Loucy (cell line): Measurements from ENCODE around the gene DDB1.

Experiments
- EZH2phosphoT487 ChIP-seq: fragments of 200-600 bp; IDR thresholded peaks from 2 replicates; pipeline ENCODE4 v1.6.1; 2018; ENCODE audit warnings: antibody characterized with exemption, mild to moderate bottlenecking, moderate library complexity, borderline replicate concordance
- TF ChIP-seq, protein P1 (sequence below): fragments of 200-600 bp; sonication (generic); conservative IDR thresholded peaks from 2 replicates; pipeline ENCODE4 v1.5.1; 2014; ENCODE audit warnings: mild to moderate bottlenecking, antibody characterized with exemption, low read length

DNA sequence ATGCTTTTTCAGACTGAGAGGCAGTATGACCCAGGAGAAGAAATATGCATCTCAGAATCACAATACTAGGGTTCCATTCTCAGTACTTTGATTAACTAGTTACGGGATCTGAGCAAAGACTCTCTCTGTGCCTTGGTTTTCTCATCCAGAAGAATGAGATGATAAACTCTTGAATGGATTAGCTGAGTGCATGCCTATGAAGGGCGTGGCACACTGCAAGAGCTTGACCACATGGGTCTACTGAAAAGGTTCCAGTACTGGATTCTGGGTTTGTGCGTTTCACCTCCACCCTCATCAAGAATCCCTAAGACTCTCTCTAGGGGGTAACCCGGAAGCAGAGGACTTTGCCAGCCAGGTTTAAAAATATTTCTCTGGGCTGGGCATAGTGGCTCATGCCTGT is 66.3 kb downstream of the DDB1 start:
- TF ChIP-seq, protein P1, sequence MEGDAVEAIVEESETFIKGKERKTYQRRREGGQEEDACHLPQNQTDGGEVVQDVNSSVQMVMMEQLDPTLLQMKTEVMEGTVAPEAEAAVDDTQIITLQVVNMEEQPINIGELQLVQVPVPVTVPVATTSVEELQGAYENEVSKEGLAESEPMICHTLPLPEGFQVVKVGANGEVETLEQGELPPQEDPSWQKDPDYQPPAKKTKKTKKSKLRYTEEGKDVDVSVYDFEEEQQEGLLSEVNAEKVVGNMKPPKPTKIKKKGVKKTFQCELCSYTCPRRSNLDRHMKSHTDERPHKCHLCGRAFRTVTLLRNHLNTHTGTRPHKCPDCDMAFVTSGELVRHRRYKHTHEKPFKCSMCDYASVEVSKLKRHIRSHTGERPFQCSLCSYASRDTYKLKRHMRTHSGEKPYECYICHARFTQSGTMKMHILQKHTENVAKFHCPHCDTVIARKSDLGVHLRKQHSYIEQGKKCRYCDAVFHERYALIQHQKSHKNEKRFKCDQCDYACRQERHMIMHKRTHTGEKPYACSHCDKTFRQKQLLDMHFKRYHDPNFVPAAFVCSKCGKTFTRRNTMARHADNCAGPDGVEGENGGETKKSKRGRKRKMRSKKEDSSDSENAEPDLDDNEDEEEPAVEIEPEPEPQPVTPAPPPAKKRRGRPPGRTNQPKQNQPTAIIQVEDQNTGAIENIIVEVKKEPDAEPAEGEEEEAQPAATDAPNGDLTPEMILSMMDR: no peak
- no peak for TF ChIP-seq EZH2phosphoT487
